Measurements from ENCODE around the gene GLOD5. TPM values are rescaled to one million over a fixed set of nuclear protein-coding genes. Genes with fewer than 3 reads are reported as not detected.
A peak's percentile ranks its signal among the peaks of the same experiment; 100 is the strongest.
"Not testable (repeated sequence)": the region's sequence is repeated elsewhere in the genome, so short reads cannot be mapped to it uniquely, and the experiment has no call there.

Gene GLOD5
- polyA plus RNA-seq, 1 donor: not detected

GRCh38 chrX:48793935-48794334 is 32.4 kb downstream of the GLOD5 start:
- DNase-seq (ENCODE audit: low read depth): no peak

GRCh38 chrX:48794340-48794910 is 32.9 kb downstream of the GLOD5 start:
- DNase-seq (ENCODE audit: low read depth): no peak

GRCh38 chrX:48794911-48795515 is 33.5 kb downstream of the GLOD5 start:
- no peak for DNase-seq (ENCODE audit: low read depth)

- no peak for DNase-seq (ENCODE audit: low read depth)
Observed at GRCh38 chrX:48798318-48798717, 36.8 kb downstream of the GLOD5 start.

GRCh38 chrX:48800574-48801279 is 39.2 kb downstream of the GLOD5 start:
- DNase-seq (ENCODE audit: low read depth): no peak

GRCh38 chrX:48801280-48802088 is 39.9 kb downstream of the GLOD5 start, which contains the start of gene HDAC6:
Gene HDAC6 (plus strand): TSS chrX:48802067. CDS start chrX:48802693, 626 bp downstream.
- DNase-seq (ENCODE audit: low read depth): peak; percentile 91

GRCh38 chrX:48802089-48802904 is 40.8 kb downstream of the GLOD5 start:
- peak; percentile 45 for DNase-seq (ENCODE audit: low read depth)

GRCh38 chrX:48802905-48803200 is 41.3 kb downstream of the GLOD5 start:
- no peak for DNase-seq (ENCODE audit: low read depth)

GRCh38 chrX:48806081-48806480 is 44.5 kb downstream of the GLOD5 start:
- no peak for DNase-seq (ENCODE audit: low read depth)

- DNase-seq (ENCODE audit: low read depth): no peak
Observed at GRCh38 chrX:48813644-48814043, 52.1 kb downstream of the GLOD5 start.

- no peak for DNase-seq (ENCODE audit: low read depth)
Observed at GRCh38 chrX:48814722-48815121, 53.2 kb downstream of the GLOD5 start.

- DNase-seq (ENCODE audit: low read depth): no peak
Observed at GRCh38 chrX:48815266-48815665, 53.7 kb downstream of the GLOD5 start.

GRCh38 chrX:48816014-48816810 is 54.7 kb downstream of the GLOD5 start:
- DNase-seq (ENCODE audit: low read depth): no peak

- no peak for DNase-seq (ENCODE audit: low read depth)
Observed at GRCh38 chrX:48818098-48818497, 56.6 kb downstream of the GLOD5 start.

GRCh38 chrX:48818866-48819265 is 57.3 kb downstream of the GLOD5 start:
- no peak for DNase-seq (ENCODE audit: low read depth)

- DNase-seq (ENCODE audit: low read depth): not testable (repeated sequence)
Observed at GRCh38 chrX:48819394-48819793, 57.8 kb downstream of the GLOD5 start.

GRCh38 chrX:48823053-48823452 is 61.5 kb downstream of the GLOD5 start:
- DNase-seq (ENCODE audit: low read depth): no peak
